Measurements from ENCODE around the gene PGLYRP4. TPM values are rescaled to one million over a fixed set of nuclear protein-coding genes. Genes with fewer than 3 reads are reported as not detected.

The PGLYRP4 gene
- total RNA-seq, 6 experiments from 2014 or later = not detected

DNA sequence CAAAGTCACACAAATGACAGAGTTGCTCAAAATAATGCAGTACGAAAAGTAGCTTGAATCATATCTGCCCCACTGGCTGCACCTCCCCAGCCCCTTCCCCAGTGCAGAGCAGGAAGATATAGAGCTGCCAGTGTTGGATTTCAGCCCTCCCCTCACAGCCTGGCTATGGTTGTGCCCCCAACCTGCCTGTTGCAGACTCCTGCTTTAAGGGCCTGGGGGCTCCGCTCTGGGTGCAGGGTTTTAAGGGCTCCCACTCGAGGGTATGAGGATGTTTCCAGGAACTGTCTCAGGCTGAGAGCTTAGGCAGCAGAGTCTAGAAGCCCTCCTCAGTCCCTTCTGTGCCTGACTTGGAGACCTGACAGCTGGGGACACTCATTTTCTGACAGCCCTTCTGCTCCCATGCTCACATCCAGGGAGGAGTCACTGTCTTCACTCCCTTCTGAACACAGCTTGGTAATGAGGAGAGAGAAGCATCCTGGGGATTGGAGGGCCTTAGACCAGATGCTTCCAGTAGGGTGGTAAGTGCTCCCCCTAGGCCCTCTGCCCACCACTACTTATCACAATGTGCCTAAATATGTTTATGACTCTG is 13.6 kb upstream of the PGLYRP4 start:
- Mint-ChIP-seq H3K9me3 (no peaks in the 10 kb centered on the region), H3K27ac (no peak overlapping the region), H3K4me1 (ENCODE audit: low read depth) (no peaks in the 10 kb centered on the region), H3K27me3 (ENCODE audit: insufficient read depth) (peaks cover 40% of the 10 kb centered on the region), H3K36me3 (ENCODE audit: low read depth) (no peaks in the 10 kb centered on the region), H3K4me3 (no peak overlapping the region)
- TF ChIP-seq, protein P1, sequence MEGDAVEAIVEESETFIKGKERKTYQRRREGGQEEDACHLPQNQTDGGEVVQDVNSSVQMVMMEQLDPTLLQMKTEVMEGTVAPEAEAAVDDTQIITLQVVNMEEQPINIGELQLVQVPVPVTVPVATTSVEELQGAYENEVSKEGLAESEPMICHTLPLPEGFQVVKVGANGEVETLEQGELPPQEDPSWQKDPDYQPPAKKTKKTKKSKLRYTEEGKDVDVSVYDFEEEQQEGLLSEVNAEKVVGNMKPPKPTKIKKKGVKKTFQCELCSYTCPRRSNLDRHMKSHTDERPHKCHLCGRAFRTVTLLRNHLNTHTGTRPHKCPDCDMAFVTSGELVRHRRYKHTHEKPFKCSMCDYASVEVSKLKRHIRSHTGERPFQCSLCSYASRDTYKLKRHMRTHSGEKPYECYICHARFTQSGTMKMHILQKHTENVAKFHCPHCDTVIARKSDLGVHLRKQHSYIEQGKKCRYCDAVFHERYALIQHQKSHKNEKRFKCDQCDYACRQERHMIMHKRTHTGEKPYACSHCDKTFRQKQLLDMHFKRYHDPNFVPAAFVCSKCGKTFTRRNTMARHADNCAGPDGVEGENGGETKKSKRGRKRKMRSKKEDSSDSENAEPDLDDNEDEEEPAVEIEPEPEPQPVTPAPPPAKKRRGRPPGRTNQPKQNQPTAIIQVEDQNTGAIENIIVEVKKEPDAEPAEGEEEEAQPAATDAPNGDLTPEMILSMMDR (IDR thresholded peaks at IDR 0.05) = no peak
- no peak for DNase-seq

DNA sequence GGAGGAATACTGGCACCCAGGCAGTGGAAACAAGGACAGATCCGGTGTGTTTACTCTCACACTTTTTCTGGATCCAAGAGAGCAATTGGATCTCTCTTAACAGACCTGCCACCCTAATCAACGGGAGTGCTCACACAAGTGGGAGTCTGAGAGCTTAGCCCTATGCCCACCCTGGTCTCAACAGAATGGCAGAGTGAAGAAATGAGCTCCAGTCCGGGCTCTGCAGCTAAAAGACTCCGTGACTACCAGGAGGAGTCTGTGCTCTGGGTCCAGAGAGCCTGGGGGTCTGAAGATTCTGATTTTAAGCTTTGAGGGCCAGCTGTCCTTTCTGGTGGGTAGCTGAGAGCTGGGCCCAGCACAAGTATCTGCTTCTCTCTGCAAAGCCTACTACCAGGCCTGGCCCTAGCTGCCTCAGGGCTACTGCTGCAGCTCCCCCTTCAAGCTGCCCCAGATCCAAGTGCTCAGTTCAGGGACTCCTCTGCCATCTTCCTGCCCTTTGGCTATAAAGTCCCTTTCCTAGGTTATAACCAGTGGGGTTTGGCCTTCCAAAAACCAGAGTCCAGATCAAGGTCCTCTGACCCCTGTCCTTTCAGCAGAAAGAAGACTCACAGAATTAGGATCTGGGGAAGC is 13.0 kb upstream of the PGLYRP4 start:
- TF ChIP-seq, protein P1 (IDR thresholded peaks at IDR 0.05) = no peak
- Mint-ChIP-seq H3K4me3 (no peak overlapping the region), H3K27ac (no peak overlapping the region), H3K36me3 (ENCODE audit: low read depth) (no peaks in the 10 kb centered on the region), H3K9me3 (no peaks in the 10 kb centered on the region), H3K27me3 (ENCODE audit: insufficient read depth) (peaks cover 44% of the 10 kb centered on the region), H3K4me1 (ENCODE audit: low read depth) (no peaks in the 10 kb centered on the region)
- DNase-seq = no peak

DNA sequence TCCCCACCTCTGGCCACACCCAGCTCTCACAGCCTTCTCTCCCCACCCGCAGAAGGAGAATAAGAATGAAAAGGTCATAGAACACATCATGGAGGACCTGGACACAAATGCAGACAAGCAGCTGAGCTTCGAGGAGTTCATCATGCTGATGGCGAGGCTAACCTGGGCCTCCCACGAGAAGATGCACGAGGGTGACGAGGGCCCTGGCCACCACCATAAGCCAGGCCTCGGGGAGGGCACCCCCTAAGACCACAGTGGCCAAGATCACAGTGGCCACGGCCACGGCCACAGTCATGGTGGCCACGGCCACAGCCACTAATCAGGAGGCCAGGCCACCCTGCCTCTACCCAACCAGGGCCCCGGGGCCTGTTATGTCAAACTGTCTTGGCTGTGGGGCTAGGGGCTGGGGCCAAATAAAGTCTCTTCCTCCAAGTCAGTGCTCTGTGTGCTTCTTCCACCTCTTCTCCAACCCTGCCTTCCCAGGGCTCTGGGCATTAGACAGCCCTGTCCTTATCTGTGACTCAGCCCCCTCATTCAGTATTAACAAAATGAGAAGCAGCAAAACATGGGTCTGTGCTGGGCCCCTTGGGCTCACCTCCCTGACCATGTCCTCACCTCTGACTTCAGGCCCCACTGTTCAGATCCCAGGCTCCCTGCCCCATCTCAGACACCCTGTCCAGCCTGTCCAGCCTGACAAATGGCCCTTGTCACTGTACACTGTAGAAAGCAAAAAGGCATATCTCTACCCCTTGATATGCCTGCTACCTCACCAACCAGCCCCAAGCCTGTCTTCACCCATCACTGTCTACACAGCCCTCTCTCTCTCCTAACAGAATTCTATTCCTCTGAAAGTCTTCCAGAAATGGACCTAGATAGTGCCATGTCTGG is 12.2 kb upstream of the PGLYRP4 start:
- H3K27ac Mint-ChIP-seq = no peak overlapping the region
- TF ChIP-seq, protein P1 (IDR thresholded peaks at IDR 0.05) = no peak

DNA sequence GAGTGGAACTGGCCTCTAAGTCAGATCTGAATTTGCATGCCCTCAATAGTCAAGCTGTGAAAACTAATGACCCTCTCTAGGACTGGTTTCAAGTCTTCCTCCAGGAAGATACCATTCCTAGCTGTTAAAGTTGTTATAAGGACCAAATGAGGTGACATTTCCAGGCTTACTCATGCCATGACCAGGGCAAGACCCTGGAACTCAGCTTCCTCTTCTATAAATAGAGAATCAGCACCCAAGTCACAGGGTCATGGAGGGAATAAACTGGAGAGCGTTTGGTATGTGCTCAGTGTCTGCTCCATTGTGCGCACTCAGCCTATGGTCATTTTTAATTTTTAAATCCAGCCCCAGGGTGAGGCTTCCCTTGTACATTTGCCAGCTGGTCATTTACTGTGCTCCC is 11.5 kb upstream of the PGLYRP4 start:
- no peaks in the 10 kb centered on the region for H3K36me3 Mint-ChIP-seq (ENCODE audit: low read depth)

More for the DNA sequence above, 12.2 kb upstream of the PGLYRP4 start:
- Mint-ChIP-seq H3K9me3 (no peaks in the 10 kb centered on the region), H3K4me1 (ENCODE audit: low read depth) (no peaks in the 10 kb centered on the region), H3K27me3 (ENCODE audit: insufficient read depth) (peaks cover 43% of the 10 kb centered on the region), H3K4me3 (no peak overlapping the region), H3K36me3 (ENCODE audit: low read depth) (no peaks in the 10 kb centered on the region)
- DNase-seq = no peak

DNA sequence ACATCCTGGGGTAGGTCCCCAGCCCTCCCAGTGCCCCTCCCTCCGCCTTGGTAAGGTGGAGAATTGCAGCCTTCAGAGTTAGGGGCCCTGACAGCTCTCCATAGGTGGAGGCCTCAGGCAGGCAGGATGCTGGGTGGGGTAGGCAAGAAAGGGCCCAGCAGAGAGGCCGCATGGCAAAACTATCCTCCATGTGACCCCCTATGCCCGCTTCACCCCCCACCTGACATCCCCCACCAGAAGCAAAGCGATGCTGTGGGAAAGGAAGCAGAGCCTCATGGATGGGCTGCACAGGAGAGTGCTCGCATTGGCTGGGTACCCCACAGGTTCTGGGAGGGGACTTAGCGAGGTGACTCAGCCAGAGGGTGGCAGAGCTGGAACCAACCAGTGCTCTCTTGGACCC is 10.6 kb upstream of the PGLYRP4 start:
- TF ChIP-seq, protein P1 (IDR thresholded peaks at IDR 0.05) = no peak
- Mint-ChIP-seq H3K36me3 (ENCODE audit: low read depth) (no peaks in the 10 kb centered on the region), H3K9me3 (no peaks in the 10 kb centered on the region), H3K27me3 (ENCODE audit: insufficient read depth) (peaks cover 37% of the 10 kb centered on the region), H3K4me1 (ENCODE audit: low read depth) (no peaks in the 10 kb centered on the region), H3K27ac (no peak overlapping the region), H3K4me3 (no peak overlapping the region)
- no peak for DNase-seq

More for the DNA sequence above, 11.5 kb upstream of the PGLYRP4 start:
- Mint-ChIP-seq H3K27me3 (ENCODE audit: insufficient read depth) (peaks cover 42% of the 10 kb centered on the region), H3K27ac (no peak overlapping the region), H3K4me3 (no peak overlapping the region), H3K9me3 (no peaks in the 10 kb centered on the region), H3K4me1 (ENCODE audit: low read depth) (no peaks in the 10 kb centered on the region)
- TF ChIP-seq, protein P1 (IDR thresholded peaks at IDR 0.05) = no peak
- DNase-seq = no peak

Measured in HFFc6 (cell line).